HepG2 (cell line): ENCODE results near the gene IQSEC1. TPM values are rescaled to one million over a fixed set of nuclear protein-coding genes. Genes with fewer than 3 reads are reported as not detected.

Experiments used
- ATAC-seq: fragments of 200-7000 bp; cut with Tn5 transposase; 3 replicates; pipeline ENCODE4 v1.9.1; 2020; ENCODE audit warnings: mild to moderate bottlenecking, moderate library complexity
- BruUV-seq: library from RNA; stranded (reverse); fragments of 400-500 nt; replicated peaks from 2 replicates; lab custom pipeline; 2021; lab: Mats Ljungman, UMichigan
- CTCF ChIA-PET: fragments of 300-600 bp; formaldehyde crosslinking; extraction: SDS; loops from one replicate; lab custom pipeline; 2021; ENCODE audit warnings: low total read pairs, inconsistent platforms, low intra/inter-chr PET ratio; lab: Yijun Ruan, JAX
- POLR2A ChIA-PET: fragments of 350-600 bp; sonication (Branson Sonifier 250); formaldehyde crosslinking; loops from one replicate; lab custom pipeline; 2020; ENCODE audit warnings: antibody characterized with exemption, inconsistent platforms; lab: Yijun Ruan, JAX
- DNase-seq: peaks from one replicate; pipeline ENCODE4 v3.0.0-alpha.2; 2015; ENCODE audit warnings: low spot score
- FAIRE-seq: peaks from 3 replicates; lab custom pipeline; 2011; peaks lifted over from hg19 to GRCh38; lab: Jason Lieb, UNC
- H2AFZ ChIP-seq: one replicate; pipeline ENCODE4 v1.6.1; 2011; ENCODE audit warnings: low read length, inconsistent platforms
- H3K27ac ChIP-seq: fragments of 300-600 bp; 3 replicates; pipeline ENCODE4 v1.8.0; 2011; ENCODE audit warnings: mixed run types, mild to moderate bottlenecking, mixed read lengths, low read length, inconsistent platforms; ENCODE audit not compliant: insufficient read depth; ENCODE audit errors: extremely low read length
- H3K27me3 ChIP-seq, 2 experiments: fragments of 200-600 bp in 1 of 2; 2 replicates in 1 of 2; 3 replicates in 1 of 2; pipeline versions ENCODE4 v1.6.0 to v1.8.0; 2011; ENCODE audit warnings: low read length in 2 of 2, mild to moderate bottlenecking in 2 of 2, moderate library complexity in 2 of 2, inconsistent platforms in 1 of 2; ENCODE audit not compliant: insufficient read depth in 2 of 2, control insufficient read depth in 1 of 2
- H3K36me3 ChIP-seq, 2 experiments: fragments of 200-600 bp in 1 of 2; replicated peaks in 1 of 2; 2 replicates in 1 of 2; 3 replicates in 1 of 2; pipeline versions ENCODE4 v1.5.1 to v1.8.0; 2011; ENCODE audit warnings: low read length in 2 of 2, inconsistent platforms in 1 of 2; ENCODE audit not compliant: insufficient read depth in 2 of 2, control insufficient read depth in 1 of 2
- H3K4me1 ChIP-seq: 2 replicates; pipeline ENCODE4 v1.5.1; 2012; ENCODE audit warnings: low read length, inconsistent platforms; ENCODE audit not compliant: insufficient read depth
- H3K4me2 ChIP-seq: 2 replicates; pipeline ENCODE4 v1.6.0; 2011; ENCODE audit warnings: low read depth, low read length, inconsistent platforms
- H3K4me3 ChIP-seq, 3 experiments: fragments of 200-600 bp in 1 of 3; sonication (generic), shearing (Covaris generic) in 1 of 3; replicated peaks in 1 of 3; 2 replicates each; pipeline ENCODE4 v1.5.1; 2011 to 2016; ENCODE audit warnings: low read length in 3 of 3, inconsistent platforms in 2 of 3, low read depth in 2 of 3, mild to moderate bottlenecking in 2 of 3, control low read depth in 1 of 3, mixed read lengths in 1 of 3; ENCODE audit not compliant: insufficient read depth in 1 of 3
- H3K79me2 ChIP-seq: one replicate; pipeline ENCODE4 v1.6.1; 2011; ENCODE audit warnings: low read length, inconsistent platforms; ENCODE audit not compliant: insufficient read depth
- H3K9ac ChIP-seq: 2 replicates; pipeline ENCODE4 v1.6.0; 2011; ENCODE audit warnings: mild to moderate bottlenecking, low read depth, low read length, inconsistent platforms; ENCODE audit not compliant: insufficient read depth
- H3K9me3 ChIP-seq: 2 replicates; pipeline ENCODE4 v1.5.1; 2012; ENCODE audit warnings: mild to moderate bottlenecking, low read length
- H4K20me1 ChIP-seq: 2 replicates; pipeline ENCODE4 v1.6.0; 2011; ENCODE audit warnings: inconsistent platforms, mild to moderate bottlenecking, low read length, moderate library complexity; ENCODE audit not compliant: insufficient read depth
- CTCF ChIP-seq: sonication (generic); formaldehyde crosslinking; IDR thresholded peaks from 2 replicates; pipeline ENCODE4 v1.5.0; 2020; ENCODE audit warnings: mild to moderate bottlenecking, missing genetic modification reagents, moderate library complexity
- DNMT3B ChIP-seq: conservative IDR thresholded peaks from 2 replicates; pipeline ENCODE4 v1.6.1; 2016; ENCODE audit warnings: missing biosample characterization, control low read depth
- FOXA3 ChIP-seq: IDR thresholded peaks from 2 replicates; pipeline ENCODE4 v1.6.1; 2016; ENCODE audit warnings: missing genetic modification reagents, missing compliant biosample characterization
- NAIF1 ChIP-seq: sonication (generic); formaldehyde crosslinking; IDR thresholded peaks from 2 replicates; pipeline ENCODE4 v1.5.0; 2020; ENCODE audit warnings: mild to moderate bottlenecking, missing genetic modification reagents, borderline replicate concordance
- PAF1 ChIP-seq: IDR thresholded peaks from 2 replicates; pipeline ENCODE4 v1.6.1; 2016; ENCODE audit warnings: missing genetic modification reagents, missing compliant biosample characterization
- RAD21 ChIP-seq: fragments of 450-650 bp; formaldehyde crosslinking; IDR thresholded peaks from 2 replicates; pipeline ENCODE4 v1.5.0; 2020; ENCODE audit warnings: mild to moderate bottlenecking
- SIN3A ChIP-seq: IDR thresholded peaks from 2 replicates; pipeline ENCODE4 v1.6.1; 2011; ENCODE audit warnings: low read depth, mild to moderate bottlenecking, control low read depth, low read length, borderline replicate concordance
- STAG1 ChIP-seq: sonication (generic); formaldehyde crosslinking; IDR thresholded peaks from 2 replicates; pipeline ENCODE4 v1.4.0; 2020; ENCODE audit warnings: missing genetic modification reagents
- USF2 ChIP-seq, 2 experiments: sonication (generic) in 1 of 2; formaldehyde crosslinking in 1 of 2; IDR thresholded peaks; 2 replicates each; pipeline versions ENCODE4 v1.5.1 to v1.6.1; 2011 to 2020; ENCODE audit warnings: borderline replicate concordance in 1 of 2, low read depth in 1 of 2, low read length in 1 of 2, mild to moderate bottlenecking in 1 of 2, missing genetic modification reagents in 1 of 2, moderate library complexity in 1 of 2
- YEATS4 ChIP-seq: sonication (generic); formaldehyde crosslinking; IDR thresholded peaks from 2 replicates; pipeline ENCODE4 v1.4.0; 2020; ENCODE audit warnings: missing genetic modification reagents, borderline replicate concordance
- YY1 ChIP-seq: IDR thresholded peaks from 2 replicates; pipeline ENCODE4 v1.6.1; 2011; ENCODE audit warnings: low read length, low read depth, moderate library complexity, mild to moderate bottlenecking; ENCODE audit not compliant: insufficient read depth, insufficient replicate concordance
- ZNF142 ChIP-seq: sonication (generic); formaldehyde crosslinking; IDR thresholded peaks from 2 replicates; pipeline ENCODE4 v1.4.0; 2020; ENCODE audit warnings: missing genetic modification reagents
- WGBS: methylation state at CpG from one replicate; pipeline ENCODE4 v1.1.6; 2017; ENCODE audit warnings: low lambda C conversion rate; 5-methylcytosine and 5-hydroxymethylcytosine counted together
- in situ Hi-C: cut with HindIII; loops from 2 replicates; pipeline ENCODE4 v1.10.0; 2017; ENCODE audit warnings: low pct_unique_long_range_greater_than_20kb; ENCODE audit not compliant: extremely low pct_ligation_motif_present
- intact Hi-C: fragments of 100-400 bp; cut with micrococcal nuclease; formaldehyde crosslinking; loops from one replicate; pipeline ENCODE4 v1.10.0; 2022; ENCODE audit not compliant: unreplicated experiment
- polyA plus RNA-seq, 8 experiments: library from polyadenylated mRNA; depleted of rRNA in 3 of 8; stranded (reverse) in 7 of 8; unstranded in 1 of 8; fragments of >200 nt; fragmentation: Illumina TruSeq in 4 of 8; extraction: Trizol in 4 of 8; gene quantifications; 2 replicates each; pipeline versions ENCODE4 v1.2.1 to v1.2.3, GENCODE V29; 2011 to 2016; ENCODE audit warnings: low read depth in 4 of 8, missing spikeins in 1 of 8, mixed read lengths in 1 of 8; ENCODE audit not compliant: insufficient read depth in 1 of 8
- total RNA-seq, 5 experiments: library from RNA; depleted of rRNA; stranded (reverse); fragments of >200 nt; fragmentation: Illumina TruSeq; extraction: Trizol; gene quantifications; 2 replicates each; pipeline ENCODE4 v1.2.3, GENCODE V29; 2016; ENCODE audit warnings: low read depth in 1 of 5

Gene IQSEC1
- total and polyA plus RNA-seq, 2 of the 13 experiments (the other 11 are each of a cell fraction or from before 2014, with no cell fraction given): 17.4 to 20.2 TPM

- in situ Hi-C loops: loop anchor here (5.0 to 10.0 kb wide), 2 partner anchors 190 to 373 kb away; no protein-coding TSS in a partner anchor
- TF ChIP-seq CTCF (CRISPR knock-in tag) (peak; percentile 91), DNMT3B (CRISPR knock-in tag) (0 out of 2 replicates have a peak, but pooled peaks have one; percentile 36), NAIF1 (CRISPR knock-in tag) (no peak), STAG1 (CRISPR knock-in tag) (peak; percentile 95), ZNF142 (no peak), SIN3A (no peak), YY1 (peak; percentile 22), FOXA3 (CRISPR knock-in tag) (no peak), YEATS4 (CRISPR knock-in tag) (no peak), USF2 (IDR thresholded peaks at IDR 0.05; ENCODE audit: low read depth, low read length) (no peak), USF2 (CRISPR knock-in tag; IDR thresholded peaks at IDR 0.05; ENCODE audit: borderline replicate concordance) (no peak), RAD21 (CRISPR knock-in tag) (peak; percentile 91), PAF1 (CRISPR knock-in tag) (no peak)
Observed at GRCh38 chr3:13091898-13092611, 18.8 kb upstream of the IQSEC1 start.

More at GRCh38 chr3:13091898-13092611, 18.8 kb upstream of the IQSEC1 start:
- H3K9ac ChIP-seq: no peak overlapping the region
- H4K20me1 ChIP-seq: peaks cover 4% of the 10 kb centered on the region; the same call in 1 of the 2 replicates
- no peak overlapping the region for H2AFZ ChIP-seq
- no peak overlapping the region for H3K4me2 ChIP-seq
- H3K27ac ChIP-seq: no peak overlapping the region
- WGBS: 44% methylated on average over 17 of the region's 20 CpGs
- ChIA-PET POLR2A (no interaction called here), CTCF (interaction anchor here (1.0 to 1.8 kb wide), 4 partner anchors 138 to 559 kb away, joined by 3 to 9 read pairs (median 4); no protein-coding TSS in a partner anchor)
- no TSS peak for BruUV-seq
- H3K4me3 ChIP-seq: no peak overlapping the region
- H3K4me1 ChIP-seq: peaks cover 17% of the 10 kb centered on the region
- DNase-seq (peak; percentile 51), FAIRE-seq (peak; percentile 81), ATAC-seq (peak; percentile 88)
- H3K27me3 ChIP-seq: no peaks in the 10 kb centered on the region
- H3K36me3 ChIP-seq: peaks cover 0 to 11% of the 10 kb centered on the region in 2 experiments; a peak in 4 of 5 replicates
- no peaks in the 10 kb centered on the region for H3K79me2 ChIP-seq
- no peaks in the 10 kb centered on the region for H3K9me3 ChIP-seq
- intact Hi-C loops: loop anchor here (1.0 to 2.0 kb wide), 3 partner anchors 97 to 369 kb away; no protein-coding TSS in a partner anchor
